Astrocyte (in vitro differentiated cells and primary cell): ENCODE data around the gene MRFAP1.

ENCODE experiments used
- EZH2 ChIP-seq: IDR thresholded peaks from 2 replicates; pipeline ENCODE4 v1.6.1; 2012; ENCODE audit warnings: mild to moderate bottlenecking, low read length, inconsistent platforms; ENCODE audit not compliant: insufficient read depth
- TF ChIP-seq, protein P1 (sequence below): IDR thresholded peaks from 2 replicates; pipeline ENCODE4 v1.5.1; 2011; ENCODE audit warnings: low read depth, mild to moderate bottlenecking, inconsistent platforms, low read length, moderate library complexity; ENCODE audit not compliant: insufficient read depth

DNA sequence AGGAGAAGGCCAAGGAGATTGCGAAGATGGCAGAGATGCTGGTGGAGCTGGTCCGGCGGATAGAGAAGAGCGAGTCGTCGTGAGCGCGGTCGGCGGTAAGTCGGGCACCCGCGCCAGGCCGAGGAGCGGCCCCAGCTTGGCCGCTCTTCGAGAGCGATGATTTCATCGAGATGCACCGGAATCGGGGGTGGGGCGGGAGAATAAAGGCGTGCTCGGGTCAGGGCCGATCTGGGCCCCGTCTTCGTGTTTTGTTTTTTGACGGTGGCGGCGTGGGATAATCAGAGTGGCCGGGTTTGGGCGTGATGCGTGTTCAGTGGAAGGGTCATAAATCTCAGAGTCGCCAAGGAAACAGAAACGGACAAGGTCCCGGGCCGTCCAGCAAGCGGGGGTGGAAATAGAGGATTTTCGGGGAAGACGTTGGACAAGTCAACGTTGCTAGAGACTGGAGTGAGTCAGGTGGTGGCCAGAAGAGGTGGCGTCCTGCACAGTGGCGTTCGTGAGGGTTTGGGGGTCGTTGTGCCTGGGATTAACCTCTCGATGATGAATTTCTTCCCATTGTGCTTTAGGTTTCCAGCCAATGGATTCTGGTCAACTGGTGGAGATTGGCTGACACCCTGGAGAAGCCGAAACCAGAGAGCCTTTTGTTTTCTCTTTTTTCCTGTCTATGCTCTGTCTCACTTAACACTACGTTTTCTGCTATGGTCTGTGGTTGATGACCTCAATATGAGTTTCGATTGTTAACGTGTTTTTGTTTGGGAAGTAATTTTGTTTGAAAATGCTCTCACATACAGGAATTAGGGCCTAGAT, 882 bp downstream of the MRFAP1 start:
- TF ChIP-seq, protein P1, sequence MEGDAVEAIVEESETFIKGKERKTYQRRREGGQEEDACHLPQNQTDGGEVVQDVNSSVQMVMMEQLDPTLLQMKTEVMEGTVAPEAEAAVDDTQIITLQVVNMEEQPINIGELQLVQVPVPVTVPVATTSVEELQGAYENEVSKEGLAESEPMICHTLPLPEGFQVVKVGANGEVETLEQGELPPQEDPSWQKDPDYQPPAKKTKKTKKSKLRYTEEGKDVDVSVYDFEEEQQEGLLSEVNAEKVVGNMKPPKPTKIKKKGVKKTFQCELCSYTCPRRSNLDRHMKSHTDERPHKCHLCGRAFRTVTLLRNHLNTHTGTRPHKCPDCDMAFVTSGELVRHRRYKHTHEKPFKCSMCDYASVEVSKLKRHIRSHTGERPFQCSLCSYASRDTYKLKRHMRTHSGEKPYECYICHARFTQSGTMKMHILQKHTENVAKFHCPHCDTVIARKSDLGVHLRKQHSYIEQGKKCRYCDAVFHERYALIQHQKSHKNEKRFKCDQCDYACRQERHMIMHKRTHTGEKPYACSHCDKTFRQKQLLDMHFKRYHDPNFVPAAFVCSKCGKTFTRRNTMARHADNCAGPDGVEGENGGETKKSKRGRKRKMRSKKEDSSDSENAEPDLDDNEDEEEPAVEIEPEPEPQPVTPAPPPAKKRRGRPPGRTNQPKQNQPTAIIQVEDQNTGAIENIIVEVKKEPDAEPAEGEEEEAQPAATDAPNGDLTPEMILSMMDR = no peak
- TF ChIP-seq EZH2 = no peak
